GM18870 (cell line): Measurements from ENCODE around the gene RASSF1.

Source experiments
- ATAC-seq: cut with Tn5 transposase; IDR thresholded peaks from one replicate; pipeline ENCODE4 v1.9.1; 2021; ENCODE audit warnings: moderate library complexity; ENCODE audit not compliant: unreplicated experiment

The RASSF1 gene, protein sequence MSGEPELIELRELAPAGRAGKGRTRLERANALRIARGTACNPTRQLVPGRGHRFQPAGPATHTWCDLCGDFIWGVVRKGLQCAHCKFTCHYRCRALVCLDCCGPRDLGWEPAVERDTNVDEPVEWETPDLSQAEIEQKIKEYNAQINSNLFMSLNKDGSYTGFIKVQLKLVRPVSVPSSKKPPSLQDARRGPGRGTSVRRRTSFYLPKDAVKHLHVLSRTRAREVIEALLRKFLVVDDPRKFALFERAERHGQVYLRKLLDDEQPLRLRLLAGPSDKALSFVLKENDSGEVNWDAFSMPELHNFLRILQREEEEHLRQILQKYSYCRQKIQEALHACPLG

DNA sequence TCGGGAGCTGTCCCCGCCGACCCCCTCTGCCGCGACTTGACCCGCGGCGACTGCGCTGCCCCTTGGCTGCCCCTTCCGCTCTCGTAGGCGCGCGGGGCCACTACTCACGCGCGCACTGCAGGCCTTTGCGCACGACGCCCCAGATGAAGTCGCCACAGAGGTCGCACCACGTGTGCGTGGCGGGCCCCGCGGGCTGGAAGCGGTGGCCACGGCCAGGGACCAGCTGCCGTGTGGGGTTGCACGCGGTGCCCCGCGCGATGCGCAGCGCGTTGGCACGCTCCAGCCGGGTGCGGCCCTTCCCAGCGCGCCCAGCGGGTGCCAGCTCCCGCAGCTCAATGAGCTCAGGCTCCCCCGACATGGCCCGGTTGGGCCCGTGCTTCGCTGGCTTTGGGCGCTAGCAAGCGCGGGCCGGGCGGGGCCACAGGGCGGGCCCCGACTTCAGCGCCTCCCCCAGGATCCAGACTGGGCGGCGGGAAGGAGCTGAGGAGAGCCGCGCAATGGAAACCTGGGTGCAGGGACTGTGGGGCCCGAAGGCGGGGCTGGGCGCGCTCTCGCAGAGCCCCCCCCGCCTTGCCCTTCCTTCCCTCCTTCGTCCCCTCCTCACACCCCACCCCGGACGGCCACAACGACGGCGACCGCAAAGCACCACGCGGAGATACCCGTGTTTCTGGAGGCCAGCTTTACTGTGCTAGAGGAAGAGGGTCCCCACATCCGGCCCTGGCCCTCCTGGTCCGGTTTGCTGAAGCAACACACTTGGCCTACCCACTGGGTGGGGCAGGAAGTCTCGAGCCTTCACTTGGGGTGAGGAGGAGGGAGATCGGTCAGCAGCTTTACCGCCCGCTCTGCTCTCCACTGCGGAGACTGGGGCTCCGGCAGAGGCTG is at the start of gene RASSF1:
Gene RASSF1 (minus strand): TSS at position 389 of the 882 bp plus-strand sequence. CDS start 31 bp downstream, at position 358.
- ATAC-seq: no peak

DNA sequence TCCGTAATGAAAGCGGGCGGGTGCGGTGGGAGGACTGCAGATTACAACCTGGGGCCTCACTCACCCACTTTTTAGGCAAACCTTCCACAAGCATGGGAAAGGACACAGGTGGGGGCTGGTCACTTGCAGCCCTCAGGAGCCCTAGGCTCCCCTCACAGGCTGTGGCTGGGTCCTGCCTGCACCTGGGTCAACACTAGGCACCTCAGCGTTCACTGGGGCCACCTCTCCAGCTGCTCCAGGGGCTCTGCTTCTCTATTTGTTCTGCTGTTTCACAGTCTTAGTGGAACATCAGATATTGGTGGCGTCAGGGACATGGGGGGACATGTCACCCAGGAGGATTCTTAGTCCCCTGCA is 48.8 kb upstream of the RASSF1 start:
- ATAC-seq: no peak

DNA sequence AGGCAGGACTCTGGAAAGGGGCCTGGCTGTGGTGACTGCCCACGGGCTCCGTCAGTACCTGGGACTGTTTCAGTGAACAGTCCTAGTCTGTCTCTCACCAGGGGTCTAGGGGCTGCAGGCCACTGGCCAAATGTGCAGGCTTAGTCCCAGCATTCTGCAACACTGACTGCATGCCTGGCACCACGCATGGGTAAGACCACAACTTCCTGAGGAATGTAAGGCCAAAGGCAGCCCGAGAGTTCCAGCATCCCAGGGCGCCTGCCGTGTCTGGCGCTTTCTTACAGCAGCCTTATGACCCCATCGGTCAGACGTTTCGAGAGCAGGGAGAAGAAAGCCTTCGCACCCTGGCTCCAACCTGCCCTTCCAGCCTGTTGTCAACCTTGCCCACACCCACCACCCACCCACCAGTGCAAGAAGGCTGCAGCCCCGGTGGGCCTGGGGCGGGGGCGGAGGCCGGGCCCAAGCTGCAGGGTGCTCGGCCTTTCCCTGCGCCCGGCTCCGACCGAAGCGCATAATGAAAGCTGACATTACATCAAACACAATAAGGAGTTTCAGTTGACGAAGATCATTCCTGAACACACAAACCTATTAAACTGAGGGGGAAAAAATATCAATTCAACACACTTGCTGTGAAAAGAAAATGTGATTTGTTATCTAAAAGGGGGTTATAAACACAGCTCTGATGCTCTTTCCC is 48.2 kb upstream of the RASSF1 start:
- no peak for ATAC-seq

DNA sequence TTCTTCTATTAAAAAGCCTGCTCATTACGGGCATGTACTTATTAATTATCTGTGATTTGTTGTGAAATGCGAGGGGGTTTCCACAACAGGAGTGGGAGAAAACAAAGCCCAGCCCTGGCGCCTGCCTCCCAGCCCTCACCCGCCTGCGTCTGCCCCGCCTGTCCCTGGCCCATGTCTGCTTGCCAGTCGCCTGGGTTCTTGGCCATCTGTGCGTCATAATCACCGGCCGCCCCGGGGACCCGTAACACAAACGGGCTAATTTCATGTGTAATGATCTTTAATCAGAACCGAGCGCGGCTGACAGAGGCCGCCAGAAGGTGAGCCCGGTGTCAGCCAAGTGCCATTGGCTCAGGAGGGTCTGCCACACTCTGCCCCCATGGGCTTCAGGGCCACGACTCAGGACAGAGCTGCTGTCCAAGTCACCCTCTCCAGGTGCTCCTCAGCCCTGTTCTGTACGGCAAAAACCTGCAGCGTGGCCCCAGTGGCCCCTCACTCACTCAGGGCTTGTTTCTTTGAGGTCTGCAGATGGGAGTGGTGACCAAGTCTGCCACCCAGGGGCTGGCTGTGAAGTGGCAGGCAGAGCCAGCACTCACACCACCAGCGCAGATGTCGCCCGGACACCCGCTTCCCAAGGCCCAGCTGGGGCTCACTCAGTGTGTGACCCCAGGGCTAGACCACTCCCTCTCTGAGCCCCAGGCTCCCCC is 47.5 kb upstream of the RASSF1 start:
- no peak for ATAC-seq

DNA sequence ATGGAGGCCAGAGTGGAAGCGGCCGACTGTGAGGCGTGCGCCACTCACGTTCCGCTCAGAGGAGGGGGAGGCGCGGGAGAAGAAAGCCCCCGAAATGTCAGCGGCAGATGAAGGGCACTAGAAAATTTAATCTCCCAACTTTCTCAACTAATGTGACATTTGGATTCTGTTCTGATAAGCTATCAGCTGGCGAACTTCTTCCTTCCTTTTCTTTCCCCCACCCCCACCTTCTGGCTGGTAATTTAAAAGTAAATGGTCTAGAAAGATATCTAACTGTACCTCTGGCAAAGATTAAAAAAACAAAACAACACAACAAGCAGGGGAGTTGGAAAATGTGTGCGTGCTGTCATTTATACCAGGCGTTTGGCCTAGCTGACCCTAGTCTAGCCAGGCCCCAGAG is 45.1 kb upstream of the RASSF1 start:
- ATAC-seq: no peak

DNA sequence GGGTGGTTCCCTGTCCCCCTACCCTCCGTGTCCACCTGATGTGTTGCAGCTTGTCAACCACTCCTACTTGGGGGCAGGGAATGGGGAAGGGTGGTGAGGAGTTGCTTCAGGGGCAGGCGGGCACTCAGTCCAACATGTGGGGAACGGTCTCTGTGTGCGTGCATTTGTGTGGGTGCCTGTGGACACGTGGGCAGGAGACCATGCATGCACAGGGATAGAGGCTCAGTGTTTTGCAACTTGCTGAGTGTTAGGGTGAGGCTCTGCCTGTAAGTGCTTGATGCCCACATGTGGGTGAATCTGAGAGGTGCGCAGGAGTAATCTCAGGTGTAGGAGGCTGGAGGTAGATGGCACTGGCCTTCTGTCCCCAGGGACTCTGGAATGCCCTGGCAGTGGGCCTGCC is 43.1 kb upstream of the RASSF1 start:
- no peak for ATAC-seq

DNA sequence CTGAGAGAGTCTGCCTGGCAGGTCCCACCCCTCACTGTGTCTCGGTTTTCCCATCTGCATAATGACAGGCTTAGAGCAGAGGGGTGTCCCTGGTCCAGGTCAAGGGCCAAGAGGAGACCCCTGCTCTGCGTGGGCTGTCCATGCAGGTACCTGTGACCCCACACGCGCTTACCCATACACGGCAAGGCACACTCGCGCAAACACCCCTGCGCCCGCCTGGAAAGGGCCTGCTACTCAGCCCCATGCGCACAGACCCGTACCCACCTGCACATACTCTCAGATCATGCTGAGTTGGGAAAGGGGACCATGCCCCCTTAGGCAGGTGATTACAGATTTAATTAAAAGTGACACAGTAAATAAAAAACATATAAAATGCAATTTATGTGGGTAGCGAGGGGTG is 42.1 kb upstream of the RASSF1 start:
- no peak for ATAC-seq

DNA sequence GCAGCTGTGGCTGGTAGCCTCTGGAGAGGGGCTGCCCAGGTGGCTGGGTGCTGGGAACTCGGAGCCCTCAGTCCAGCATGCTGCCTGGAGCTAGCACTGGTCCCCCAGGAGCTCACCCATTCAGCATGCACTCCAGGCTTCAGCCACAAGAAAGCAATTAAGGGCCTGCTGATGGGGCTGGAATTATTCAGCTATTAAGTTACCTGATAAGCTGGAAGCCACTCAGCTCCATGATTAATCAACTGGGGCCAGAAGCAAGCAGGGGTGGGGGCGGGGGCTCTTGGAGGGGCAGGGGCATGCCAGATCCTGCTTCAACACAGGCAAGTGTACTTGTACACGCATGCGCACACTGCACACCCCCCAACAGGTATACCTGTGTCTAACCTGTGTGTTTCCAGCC is 40.7 kb upstream of the RASSF1 start:
- ATAC-seq: no peak

DNA sequence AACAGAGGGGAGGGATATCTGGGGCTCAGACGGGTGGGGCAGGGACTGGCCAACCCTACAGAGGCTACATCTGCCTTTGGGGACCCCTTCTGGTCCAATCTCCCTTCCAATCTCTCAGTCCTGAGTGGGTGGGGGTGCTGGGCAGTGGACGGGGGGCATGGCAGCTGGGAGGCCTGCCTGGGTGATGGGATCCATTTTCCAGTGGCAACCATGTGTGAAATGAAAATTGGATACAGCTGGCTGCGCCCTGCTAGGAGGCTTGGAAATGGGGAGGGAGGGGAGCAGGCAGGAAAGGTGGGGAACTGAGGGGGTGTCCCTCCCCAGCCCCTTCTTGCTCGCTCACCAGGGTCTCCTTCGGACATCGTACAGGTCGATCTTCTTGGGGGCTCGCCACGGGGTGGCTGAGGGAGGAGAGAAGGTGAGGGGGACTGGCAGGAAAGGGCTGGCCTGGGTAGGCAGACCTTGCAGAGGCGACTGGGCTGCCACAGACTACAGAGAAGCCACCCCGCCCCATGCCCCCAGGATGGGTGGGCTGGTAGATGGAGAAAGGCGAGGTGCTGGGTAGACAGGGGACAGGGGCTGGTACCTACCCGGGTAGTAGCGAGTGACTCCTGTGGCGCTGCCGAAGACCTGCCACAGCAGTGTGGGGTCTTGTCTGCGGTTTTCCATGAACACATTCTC is 39.9 kb upstream of the RASSF1 start:
- no peak for ATAC-seq

DNA sequence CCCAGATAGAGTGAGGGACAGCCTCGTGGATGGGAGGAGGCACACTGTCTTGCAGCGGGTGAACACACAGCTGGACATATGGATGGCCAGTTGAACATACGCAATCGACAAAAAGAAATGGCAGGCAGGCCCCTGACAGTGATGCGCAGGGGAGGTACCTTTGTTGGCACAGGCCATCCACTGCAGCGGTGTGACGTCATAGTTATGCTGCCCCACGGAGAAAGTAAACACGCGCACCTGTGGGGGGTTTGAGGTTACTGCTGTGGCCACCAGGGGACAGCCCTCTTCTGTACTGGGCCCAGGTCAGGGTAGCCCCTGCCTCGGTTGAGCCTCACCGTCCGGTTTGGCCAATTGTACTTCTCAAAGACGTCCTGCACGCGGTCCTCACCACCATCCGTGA is 38.1 kb upstream of the RASSF1 start:
- no peak for ATAC-seq

DNA sequence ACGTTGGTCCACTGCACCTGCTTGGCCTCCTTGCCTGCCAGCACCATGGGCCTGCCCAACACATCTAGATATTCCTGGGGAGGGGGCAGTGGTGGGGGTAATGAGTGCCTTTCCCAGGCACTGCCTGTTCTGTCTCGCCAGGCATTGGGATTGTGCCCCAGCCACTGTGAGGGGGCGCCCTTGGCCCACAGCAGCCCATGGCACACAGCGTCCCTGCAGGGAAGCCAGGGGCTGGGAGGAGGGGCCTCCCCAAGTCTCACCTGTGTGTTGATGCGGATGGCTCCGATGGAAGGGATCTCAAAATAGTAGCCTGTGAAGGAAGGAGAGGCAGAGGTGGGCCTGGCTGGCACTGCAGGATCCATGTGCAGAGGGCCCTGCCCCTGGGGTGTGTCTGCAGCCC is 37.4 kb upstream of the RASSF1 start:
- ATAC-seq: no peak

DNA sequence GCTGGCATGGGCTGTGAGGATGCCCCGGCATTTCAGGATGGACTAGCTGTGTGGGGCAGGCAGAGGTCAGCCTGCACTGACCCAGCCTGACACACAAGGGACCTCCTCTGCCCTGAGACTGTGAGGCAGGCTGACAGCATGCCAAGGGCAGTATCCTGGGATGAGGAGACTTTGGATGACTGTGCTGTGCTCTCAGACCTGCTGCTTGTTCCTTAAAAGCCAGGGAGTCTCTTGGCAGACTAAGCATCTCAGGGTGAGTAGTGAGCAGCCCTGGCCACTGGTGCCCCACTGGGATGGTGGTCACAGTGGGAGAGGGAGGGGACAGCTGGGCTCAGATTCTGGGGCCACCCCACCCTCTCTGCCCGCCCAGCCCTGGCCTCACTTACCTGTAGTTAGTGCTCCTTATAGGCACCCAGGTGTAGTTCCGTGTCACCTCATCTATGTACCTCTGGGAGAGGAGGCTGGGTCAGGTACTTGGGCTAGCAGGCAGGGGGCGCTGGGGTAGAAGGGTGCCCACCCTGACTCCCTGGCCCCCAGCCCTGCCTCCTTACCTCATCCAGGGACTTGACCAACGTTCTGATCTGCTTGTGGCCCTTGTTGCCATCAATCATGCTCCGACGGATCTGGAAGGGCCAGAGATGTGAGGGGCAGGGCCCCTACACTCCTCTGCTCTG is 34.8 kb upstream of the RASSF1 start:
- ATAC-seq: no peak

DNA sequence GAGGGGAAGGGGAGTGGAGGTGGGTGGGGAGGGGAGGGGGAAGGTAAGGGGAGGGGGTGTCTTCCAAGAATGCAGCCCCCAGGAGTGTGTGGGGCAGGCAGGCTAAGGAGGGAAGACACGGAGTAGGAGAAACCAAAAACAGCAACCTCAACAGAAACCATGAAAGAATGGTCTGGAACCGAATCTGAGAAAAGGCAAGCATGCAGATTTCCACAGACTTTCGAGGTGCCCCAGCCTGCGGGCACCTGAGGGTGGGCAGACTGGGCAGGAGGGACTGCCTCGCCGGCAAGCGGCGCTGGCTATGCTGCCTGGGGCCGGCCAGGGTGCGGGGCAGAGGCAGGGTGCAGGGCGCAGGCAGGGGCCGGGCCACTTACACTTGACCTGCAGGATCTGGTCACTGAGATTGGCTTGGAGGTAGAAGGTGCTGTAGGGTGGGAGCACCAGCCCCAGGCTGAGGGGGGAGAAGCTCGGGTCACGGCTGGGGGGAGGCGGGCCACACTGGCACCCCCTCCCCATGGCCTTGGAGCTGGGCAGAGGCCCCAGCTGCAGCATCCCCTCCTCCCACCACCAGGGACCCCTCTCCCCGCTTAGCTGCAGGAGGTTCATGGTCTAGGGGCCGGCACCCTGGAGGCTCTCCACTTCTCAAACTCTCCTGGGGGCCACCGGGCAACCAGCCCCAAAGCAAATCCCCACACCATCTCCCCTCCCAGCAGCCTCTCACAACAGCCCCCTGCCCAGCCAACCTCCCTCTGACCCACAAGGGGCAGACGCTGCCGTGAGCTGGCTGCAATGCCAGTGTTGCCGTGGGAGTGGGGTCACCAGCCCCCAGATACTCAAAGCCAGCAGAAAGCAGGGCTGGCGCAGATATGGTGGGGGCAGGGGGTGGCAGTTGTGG is 34.0 kb upstream of the RASSF1 start:
- ATAC-seq: no peak

DNA sequence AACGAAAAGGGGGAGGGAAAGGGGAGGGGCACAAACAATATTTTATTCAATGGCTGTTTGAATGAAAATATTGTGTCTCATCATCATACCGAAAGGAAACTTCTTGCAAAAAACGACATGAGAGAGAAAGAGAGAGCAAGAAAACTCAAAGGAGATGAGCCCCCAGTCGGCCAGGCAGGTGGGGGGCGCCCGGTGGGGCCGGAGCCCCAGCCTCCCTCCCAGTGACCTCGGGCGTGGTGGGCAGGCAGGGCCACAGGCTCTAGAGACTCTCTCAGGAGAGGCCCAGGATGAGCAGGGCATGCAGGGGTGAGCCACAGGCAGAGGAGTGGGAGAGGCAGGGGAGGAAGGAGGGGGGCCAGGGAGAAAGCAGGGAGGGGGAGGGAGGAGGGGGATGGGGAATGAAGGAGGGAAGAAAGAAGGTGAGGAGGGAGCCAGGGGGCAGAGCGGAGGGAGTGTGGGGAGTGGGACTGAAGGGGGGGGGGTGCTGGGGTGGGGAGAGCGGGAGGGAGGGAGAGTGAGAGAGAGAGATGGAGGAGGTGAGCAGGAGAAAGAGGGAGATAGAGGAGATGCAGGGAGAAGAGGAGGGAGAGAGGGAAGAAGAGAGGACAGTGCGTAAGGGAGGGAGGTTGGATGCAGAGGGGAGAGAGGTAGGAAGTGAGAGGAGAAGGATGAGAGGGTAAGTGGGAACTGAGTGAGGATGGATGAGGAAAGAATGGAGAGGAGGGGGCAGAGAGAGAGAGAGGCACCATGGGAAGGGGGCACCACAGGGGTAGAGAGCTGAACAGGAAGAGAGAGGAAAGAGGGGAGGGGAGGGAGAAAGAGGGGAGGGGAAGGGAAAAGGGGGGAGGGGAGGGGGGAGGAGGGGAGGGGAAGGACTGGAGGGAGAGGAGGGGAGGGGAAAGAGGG is 32.8 kb upstream of the RASSF1 start:
- ATAC-seq: no peak

DNA sequence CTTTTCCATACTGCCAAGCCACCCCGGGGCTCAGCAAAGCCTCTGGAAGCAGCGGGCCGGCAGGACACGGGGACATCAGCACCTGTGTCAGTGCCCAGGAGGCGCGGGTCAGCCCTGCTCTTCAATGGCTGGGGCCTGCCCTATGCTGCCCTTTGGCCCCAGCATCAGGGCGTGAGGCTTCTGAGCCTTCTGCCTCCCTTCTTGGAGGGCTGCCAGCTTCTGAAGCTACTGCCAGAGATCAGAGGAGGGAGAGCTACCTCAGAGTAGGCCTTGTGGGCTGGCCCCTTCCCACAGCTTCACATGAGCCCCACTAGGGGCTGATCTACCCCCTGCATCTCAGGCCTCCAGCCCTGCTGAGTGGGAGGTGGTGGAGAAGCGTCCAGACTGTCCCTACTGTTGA is 31.7 kb upstream of the RASSF1 start:
- ATAC-seq: no peak

DNA sequence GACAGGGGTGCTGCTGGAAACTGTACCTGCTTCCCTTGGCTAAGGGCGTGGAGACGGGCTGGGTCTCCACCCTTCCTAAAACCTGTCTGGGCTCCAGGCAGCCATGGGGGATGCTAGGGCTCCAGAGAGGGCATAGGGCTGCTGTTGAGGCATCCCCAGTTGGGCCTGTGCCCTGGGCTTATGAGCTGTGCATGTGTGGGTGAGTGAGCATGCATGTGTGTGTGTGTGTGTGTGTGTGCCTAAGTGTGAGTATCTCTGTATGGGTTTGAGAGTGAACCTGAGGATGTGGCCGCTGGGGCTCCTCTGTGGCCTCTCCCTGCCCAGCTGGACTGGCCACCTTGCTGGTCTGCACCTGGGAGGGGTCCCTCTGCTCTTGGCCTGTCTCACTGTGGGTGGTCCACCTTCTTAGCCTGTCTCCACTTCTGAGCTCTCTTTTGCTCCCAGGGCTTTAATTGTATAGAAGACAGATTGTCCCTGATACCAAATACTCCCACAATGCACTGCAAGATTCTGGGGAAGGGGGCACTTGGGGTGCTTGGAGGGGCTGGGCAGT is 30.6 kb upstream of the RASSF1 start:
- no peak for ATAC-seq

DNA sequence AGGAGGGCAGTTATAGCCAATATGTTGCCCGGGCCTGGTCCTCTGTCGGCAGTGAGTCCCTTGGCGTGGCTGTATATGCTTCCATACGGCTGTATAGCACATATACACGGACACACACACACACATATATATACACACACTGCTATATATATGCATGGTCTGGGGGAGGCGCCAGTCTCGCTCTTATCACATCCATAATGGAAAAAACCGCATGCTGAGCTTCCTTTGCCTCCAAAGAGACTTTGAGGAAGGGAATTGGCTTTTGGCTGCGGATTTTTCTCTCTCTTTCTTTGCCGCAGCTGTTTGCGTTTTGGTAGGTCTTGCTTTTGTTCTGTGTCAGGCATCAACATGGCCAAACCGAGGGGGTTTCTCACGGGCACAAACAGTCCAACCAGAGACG is 30.0 kb upstream of the RASSF1 start:
- ATAC-seq: no peak
